IPS DF 4.7 (cell line): ENCODE data around the gene GTSE1.

ENCODE experiments used
- DNase-seq: peaks from one replicate; pipeline ENCODE4 v3.0.0-alpha.2; 2013; ENCODE audit warnings: low spot score; ENCODE audit errors: extremely low read depth

GTSE1 gene

GRCh38 chr22:46273432-46274148 is 23.1 kb upstream of the GTSE1 start:
- no peak for DNase-seq

- no peak for DNase-seq
These were observed 22.3 kb upstream of the GTSE1 start for GRCh38 chr22:46274381-46274780.

- DNase-seq, result no peak
These were observed 21.1 kb upstream of the GTSE1 start for GRCh38 chr22:46275455-46276122.

- DNase-seq, result no peak
These were observed 20.1 kb upstream of the GTSE1 start for GRCh38 chr22:46276563-46276962.

GRCh38 chr22:46278656-46279645 is 17.7 kb upstream of the GTSE1 start:
- no peak for DNase-seq

GRCh38 chr22:46280063-46280817 is 16.4 kb upstream of the GTSE1 start:
- DNase-seq, result no peak

GRCh38 chr22:46280999-46281623 is 15.6 kb upstream of the GTSE1 start:
- no peak for DNase-seq

- DNase-seq, result no peak
These were observed 14.6 kb upstream of the GTSE1 start for GRCh38 chr22:46281866-46282678.

GRCh38 chr22:46286006-46286405 is 10.7 kb upstream of the GTSE1 start:
- no peak for DNase-seq

GRCh38 chr22:46286941-46287872 is 9.5 kb upstream of the GTSE1 start:
- no peak for DNase-seq

- no peak for DNase-seq
These were observed 8.6 kb upstream of the GTSE1 start for GRCh38 chr22:46287873-46288751.

- DNase-seq, result no peak
These were observed 7.8 kb upstream of the GTSE1 start for GRCh38 chr22:46288846-46289243.

GRCh38 chr22:46289244-46289891 is 7.3 kb upstream of the GTSE1 start:
- no peak for DNase-seq

- DNase-seq, result no peak
These were observed 6.4 kb upstream of the GTSE1 start for GRCh38 chr22:46290121-46290842.

GRCh38 chr22:46290843-46291785 is 5.6 kb upstream of the GTSE1 start:
- no peak for DNase-seq
